Osteoblast (primary cell): ENCODE data around the gene GNG13. TPM values are rescaled to one million over a fixed set of nuclear protein-coding genes. Genes with fewer than 3 reads are reported as not detected.
"Not testable (repeated sequence)": the region's sequence is repeated elsewhere in the genome, so short reads cannot be mapped to it uniquely, and the experiment has no call there.

Experiments
- DNase-seq: peaks from one replicate; pipeline ENCODE4 v3.0.0; 2011; ENCODE audit warnings: low spot score, mixed read lengths; ENCODE audit not compliant: insufficient read length; ENCODE audit errors: missing footprints
- H2AFZ ChIP-seq: 2 replicates; pipeline ENCODE4 v1.6.0; 2011; ENCODE audit warnings: mild to moderate bottlenecking, low read length
- H3K27ac ChIP-seq: 2 replicates; pipeline ENCODE4 v1.5.1; 2011; ENCODE audit warnings: mild to moderate bottlenecking, low read depth, low read length, moderate library complexity
- H3K27me3 ChIP-seq: 2 replicates; pipeline ENCODE4 v1.6.0; 2012; ENCODE audit warnings: mild to moderate bottlenecking, control low read depth, inconsistent platforms, low read length, moderate library complexity; ENCODE audit not compliant: insufficient read depth
- H3K36me3 ChIP-seq: 2 replicates; pipeline ENCODE4 v1.5.1; 2011; ENCODE audit warnings: mild to moderate bottlenecking, low read length, control low read depth, moderate library complexity; ENCODE audit not compliant: insufficient read depth
- H3K4me1 ChIP-seq: 2 replicates; pipeline ENCODE4 v1.5.1; 2011; ENCODE audit warnings: mild to moderate bottlenecking, low read length, control low read depth, moderate library complexity; ENCODE audit not compliant: insufficient read depth
- H3K4me2 ChIP-seq: 2 replicates; pipeline ENCODE4 v1.6.0; 2011; ENCODE audit warnings: mild to moderate bottlenecking, low read length; ENCODE audit not compliant: insufficient read depth
- H3K4me3 ChIP-seq: fragments of 200-600 bp; sonication (generic); 3 replicates; pipeline ENCODE4 v1.5.1; 2012; ENCODE audit warnings: mild to moderate bottlenecking, low read length, inconsistent platforms; ENCODE audit not compliant: insufficient read depth
- H3K79me2 ChIP-seq: 2 replicates; pipeline ENCODE4 v1.6.0; 2012; ENCODE audit warnings: mild to moderate bottlenecking, low read length, control low read depth, inconsistent platforms; ENCODE audit not compliant: insufficient read depth
- H3K9me3 ChIP-seq: 2 replicates; pipeline ENCODE4 v1.5.1; 2011; ENCODE audit warnings: low read depth, low read length, control low read depth
- H4K20me1 ChIP-seq: 2 replicates; pipeline ENCODE4 v1.6.0; 2012; ENCODE audit warnings: mild to moderate bottlenecking, low read length, control low read depth; ENCODE audit not compliant: insufficient read depth
- CTCF ChIP-seq: IDR thresholded peaks from 2 replicates; pipeline ENCODE4 v1.5.1; 2011; ENCODE audit warnings: mild to moderate bottlenecking, low read depth, low read length, moderate library complexity; ENCODE audit errors: extremely low read depth
- total RNA-seq: library from RNA; depleted of rRNA; stranded (reverse); fragments of >200 nt; gene quantifications from 2 replicates; pipeline ENCODE4 v1.2.3, GENCODE V29; 2012

The GNG13 gene
- total RNA-seq, 1 donor: not detected

GRCh38 chr16:822909-823297, 22.4 kb upstream of the GNG13 start:
- Histone ChIP-seq H4K20me1 (no peaks in the 10 kb centered on the region), H3K36me3 (no peaks in the 10 kb centered on the region), H3K4me1 (peaks cover 10% of the 10 kb centered on the region), H3K27me3 (peaks cover 28% of the 10 kb centered on the region), H3K27ac (no peak overlapping the region), H3K4me2 (no peak overlapping the region), H3K79me2 (no peaks in the 10 kb centered on the region), H3K9me3 (no peaks in the 10 kb centered on the region), H2AFZ (no peak overlapping the region), H3K4me3 (no peak overlapping the region)
- no peak for TF ChIP-seq CTCF
- no peak for DNase-seq

- no peak overlapping the region for H3K27ac ChIP-seq
- H4K20me1 ChIP-seq: no peaks in the 10 kb centered on the region
- H3K4me3 ChIP-seq: no peak overlapping the region
- peaks cover 10% of the 10 kb centered on the region for H3K4me1 ChIP-seq
- no peak for TF ChIP-seq CTCF
- no peaks in the 10 kb centered on the region for H3K36me3 ChIP-seq
- no peak overlapping the region for H3K4me2 ChIP-seq
- no peak for DNase-seq
- no peak overlapping the region for H2AFZ ChIP-seq
- no peaks in the 10 kb centered on the region for H3K9me3 ChIP-seq
- no peaks in the 10 kb centered on the region for H3K79me2 ChIP-seq
- H3K27me3 ChIP-seq: peaks cover 34% of the 10 kb centered on the region
These were observed 21.8 kb upstream of the GNG13 start for GRCh38 chr16:822174-822908.

GRCh38 chr16:821751-822150, 21.2 kb upstream of the GNG13 start:
- no peak for TF ChIP-seq CTCF
- peaks cover 10% of the 10 kb centered on the region for H3K4me1 ChIP-seq
- H3K27me3 ChIP-seq: peaks cover 40% of the 10 kb centered on the region
- no peak overlapping the region for H3K4me2 ChIP-seq
- no peak overlapping the region for H3K27ac ChIP-seq
- H3K4me3 ChIP-seq: no peak overlapping the region
- no peaks in the 10 kb centered on the region for H3K9me3 ChIP-seq
- H2AFZ ChIP-seq: no peak overlapping the region
- DNase-seq: no peak
- H4K20me1 ChIP-seq: no peaks in the 10 kb centered on the region
- no peaks in the 10 kb centered on the region for H3K36me3 ChIP-seq
- H3K79me2 ChIP-seq: no peaks in the 10 kb centered on the region

- no peak for TF ChIP-seq CTCF
- Histone ChIP-seq H3K4me1 (peaks cover 8% of the 10 kb centered on the region), H3K9me3 (no peaks in the 10 kb centered on the region), H3K4me2 (no peak overlapping the region), H4K20me1 (no peaks in the 10 kb centered on the region), H3K27ac (no peak overlapping the region), H3K79me2 (no peaks in the 10 kb centered on the region), H3K36me3 (no peaks in the 10 kb centered on the region), H3K4me3 (no peak overlapping the region), H3K27me3 (peaks cover 39% of the 10 kb centered on the region), H2AFZ (no peak overlapping the region)
- DNase-seq: no peak
These were observed 20.2 kb upstream of the GNG13 start for GRCh38 chr16:820748-821147.

- H3K27ac ChIP-seq, DNase-seq, H3K9me3 ChIP-seq, H4K20me1 ChIP-seq, H3K4me3 ChIP-seq, H2AFZ ChIP-seq, H3K4me1 ChIP-seq, H3K36me3 ChIP-seq, H3K4me2 ChIP-seq, H3K79me2 ChIP-seq: not testable (repeated sequence)
- peaks cover 33% of the 10 kb centered on the region for H3K27me3 ChIP-seq
These were observed 19.5 kb upstream of the GNG13 start for GRCh38 chr16:820044-820408.
